ENCODE measurements around the gene MUC4. TPM values are rescaled to one million over a fixed set of nuclear protein-coding genes. Genes with fewer than 3 reads are reported as not detected.
"Not testable (repeated sequence)": the region's sequence is repeated elsewhere in the genome, so short reads cannot be mapped to it uniquely, and the experiment has no call there.

The MUC4 gene
- total RNA-seq, 1 donor from 2014 or later = not detected

GRCh38 chr3:195818301-195818700 lies 6.6 kb upstream of the MUC4 start:
- Mint-ChIP-seq H3K27ac (ENCODE audit: unreplicated experiment) (no peak overlapping the region), H3K4me3 (no peak overlapping the region), H3K27me3 (ENCODE audit: low read depth) (peaks cover 3% of the 10 kb centered on the region), H3K36me3 (ENCODE audit: low read depth) (no peaks in the 10 kb centered on the region), H3K4me1 (no peaks in the 10 kb centered on the region), H3K9me3 (no peaks in the 10 kb centered on the region)
- DNase-seq (ENCODE audit: low read depth, low spot score) = no peak
- TF ChIP-seq, protein P1, sequence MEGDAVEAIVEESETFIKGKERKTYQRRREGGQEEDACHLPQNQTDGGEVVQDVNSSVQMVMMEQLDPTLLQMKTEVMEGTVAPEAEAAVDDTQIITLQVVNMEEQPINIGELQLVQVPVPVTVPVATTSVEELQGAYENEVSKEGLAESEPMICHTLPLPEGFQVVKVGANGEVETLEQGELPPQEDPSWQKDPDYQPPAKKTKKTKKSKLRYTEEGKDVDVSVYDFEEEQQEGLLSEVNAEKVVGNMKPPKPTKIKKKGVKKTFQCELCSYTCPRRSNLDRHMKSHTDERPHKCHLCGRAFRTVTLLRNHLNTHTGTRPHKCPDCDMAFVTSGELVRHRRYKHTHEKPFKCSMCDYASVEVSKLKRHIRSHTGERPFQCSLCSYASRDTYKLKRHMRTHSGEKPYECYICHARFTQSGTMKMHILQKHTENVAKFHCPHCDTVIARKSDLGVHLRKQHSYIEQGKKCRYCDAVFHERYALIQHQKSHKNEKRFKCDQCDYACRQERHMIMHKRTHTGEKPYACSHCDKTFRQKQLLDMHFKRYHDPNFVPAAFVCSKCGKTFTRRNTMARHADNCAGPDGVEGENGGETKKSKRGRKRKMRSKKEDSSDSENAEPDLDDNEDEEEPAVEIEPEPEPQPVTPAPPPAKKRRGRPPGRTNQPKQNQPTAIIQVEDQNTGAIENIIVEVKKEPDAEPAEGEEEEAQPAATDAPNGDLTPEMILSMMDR (conservative IDR thresholded peaks at IDR 0.05) = no peak

DNA sequence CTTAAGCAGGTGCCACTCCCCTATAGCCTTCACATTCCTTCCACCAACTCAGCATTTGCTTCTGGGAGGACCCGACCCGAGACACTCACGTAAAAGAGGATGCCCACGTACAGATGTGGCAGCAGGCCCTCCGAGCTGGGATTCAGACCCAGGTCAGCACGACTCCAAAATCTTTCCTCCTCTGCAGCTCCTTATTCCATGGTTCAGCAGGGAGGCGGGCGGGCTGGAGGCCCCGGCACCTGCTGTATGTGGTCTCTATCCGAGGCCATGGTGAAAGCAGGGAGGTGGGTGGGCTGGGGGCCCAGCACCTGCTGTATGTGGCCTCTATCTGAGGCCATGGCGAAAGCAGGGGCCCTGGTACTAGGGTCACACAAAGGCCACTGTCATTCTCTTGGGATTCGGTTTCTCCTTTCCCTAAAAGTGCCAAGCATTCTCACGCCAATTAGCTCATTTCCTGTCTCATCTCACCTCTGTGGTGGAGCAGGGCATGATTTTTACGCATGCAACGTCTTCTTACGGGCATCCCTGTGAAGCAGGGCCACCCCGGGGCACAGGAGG lies 5.9 kb upstream of the MUC4 start:
- H3K4me3 Mint-ChIP-seq = no peak overlapping the region
- peaks cover 3% of the 10 kb centered on the region for H3K27me3 Mint-ChIP-seq (ENCODE audit: low read depth)
- no peaks in the 10 kb centered on the region for H3K4me1 Mint-ChIP-seq
- DNase-seq (ENCODE audit: low read depth, low spot score) = no peak
- H3K9me3 Mint-ChIP-seq = no peaks in the 10 kb centered on the region
- TF ChIP-seq, protein P1 (conservative IDR thresholded peaks at IDR 0.05) = no peak
- no peak overlapping the region for H3K27ac Mint-ChIP-seq (ENCODE audit: unreplicated experiment)
- no peaks in the 10 kb centered on the region for H3K36me3 Mint-ChIP-seq (ENCODE audit: low read depth)

DNA sequence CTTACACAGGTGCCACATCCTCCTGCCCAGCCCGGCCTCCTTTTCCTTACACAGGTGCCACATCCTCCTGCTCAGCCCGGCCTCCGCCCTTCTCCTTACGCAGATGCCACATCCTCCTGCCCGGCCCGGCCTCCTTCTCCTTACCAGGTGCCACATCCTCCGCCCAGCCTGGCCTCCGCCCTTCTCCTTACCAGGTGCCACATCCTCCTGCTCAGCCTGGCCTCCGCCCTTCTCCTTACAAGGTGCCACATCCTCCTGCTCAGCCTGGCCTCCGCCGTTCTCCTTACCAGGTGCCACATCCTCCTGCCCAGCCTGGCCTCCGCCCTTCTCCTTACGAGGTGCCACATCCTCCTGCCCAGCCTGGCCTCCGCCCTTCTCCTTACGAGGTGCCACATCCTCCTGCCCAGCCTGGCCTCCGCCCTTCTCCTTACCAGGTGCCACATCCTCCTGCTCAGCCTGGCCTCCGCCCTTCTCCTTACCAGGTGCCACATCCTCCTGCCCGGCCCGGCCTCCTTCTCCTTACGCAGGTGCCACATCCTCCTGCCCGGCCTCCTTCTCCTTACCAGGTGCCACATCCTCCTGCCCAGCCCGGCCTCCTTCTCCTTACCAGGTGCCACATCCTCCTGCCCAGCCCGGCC lies 4.7 kb upstream of the MUC4 start:
- H3K27me3 Mint-ChIP-seq (ENCODE audit: low read depth) = peaks cover 15% of the 10 kb centered on the region
- H3K4me3 Mint-ChIP-seq; H3K27ac Mint-ChIP-seq (ENCODE audit: unreplicated experiment); H3K4me1 Mint-ChIP-seq; DNase-seq (ENCODE audit: low read depth, low spot score); H3K9me3 Mint-ChIP-seq; H3K36me3 Mint-ChIP-seq (ENCODE audit: low read depth): not testable (repeated sequence)

GRCh38 chr3:195815169-195815771 lies 3.5 kb upstream of the MUC4 start:
- Mint-ChIP-seq H3K4me3 (no peak overlapping the region), H3K9me3 (no peaks in the 10 kb centered on the region)
- no peak for DNase-seq (ENCODE audit: low read depth, low spot score)

GRCh38 chr3:195813916-195814640 lies 2.3 kb upstream of the MUC4 start:
- TF ChIP-seq, protein P1 (conservative IDR thresholded peaks at IDR 0.05) = no peak
- Mint-ChIP-seq H3K36me3 (ENCODE audit: low read depth) (no peaks in the 10 kb centered on the region), H3K27ac (ENCODE audit: unreplicated experiment) (no peak overlapping the region), H3K4me1 (peaks cover 8% of the 10 kb centered on the region), H3K9me3 (no peaks in the 10 kb centered on the region), H3K4me3 (no peak overlapping the region), H3K27me3 (ENCODE audit: low read depth) (peaks cover 20% of the 10 kb centered on the region)
- DNase-seq (ENCODE audit: low read depth, low spot score) = no peak

More at GRCh38 chr3:195815169-195815771, 3.5 kb upstream of the MUC4 start:
- Mint-ChIP-seq H3K36me3 (ENCODE audit: low read depth) (no peaks in the 10 kb centered on the region), H3K27me3 (ENCODE audit: low read depth) (peaks cover 20% of the 10 kb centered on the region), H3K27ac (ENCODE audit: unreplicated experiment) (no peak overlapping the region), H3K4me1 (peaks cover 4% of the 10 kb centered on the region)
- TF ChIP-seq, protein P1 (conservative IDR thresholded peaks at IDR 0.05) = no peak

Measured in neural crest cell (in vitro differentiated cells).